Measurements from ENCODE around the gene CTNNA3. TPM values are rescaled to one million over a fixed set of nuclear protein-coding genes. Genes with fewer than 3 reads are reported as not detected.

The CTNNA3 gene
- total and polyA plus RNA-seq, 10 donors, result 0.03 to 2.4 (median 0.76) TPM; not detected in 1

DNA sequence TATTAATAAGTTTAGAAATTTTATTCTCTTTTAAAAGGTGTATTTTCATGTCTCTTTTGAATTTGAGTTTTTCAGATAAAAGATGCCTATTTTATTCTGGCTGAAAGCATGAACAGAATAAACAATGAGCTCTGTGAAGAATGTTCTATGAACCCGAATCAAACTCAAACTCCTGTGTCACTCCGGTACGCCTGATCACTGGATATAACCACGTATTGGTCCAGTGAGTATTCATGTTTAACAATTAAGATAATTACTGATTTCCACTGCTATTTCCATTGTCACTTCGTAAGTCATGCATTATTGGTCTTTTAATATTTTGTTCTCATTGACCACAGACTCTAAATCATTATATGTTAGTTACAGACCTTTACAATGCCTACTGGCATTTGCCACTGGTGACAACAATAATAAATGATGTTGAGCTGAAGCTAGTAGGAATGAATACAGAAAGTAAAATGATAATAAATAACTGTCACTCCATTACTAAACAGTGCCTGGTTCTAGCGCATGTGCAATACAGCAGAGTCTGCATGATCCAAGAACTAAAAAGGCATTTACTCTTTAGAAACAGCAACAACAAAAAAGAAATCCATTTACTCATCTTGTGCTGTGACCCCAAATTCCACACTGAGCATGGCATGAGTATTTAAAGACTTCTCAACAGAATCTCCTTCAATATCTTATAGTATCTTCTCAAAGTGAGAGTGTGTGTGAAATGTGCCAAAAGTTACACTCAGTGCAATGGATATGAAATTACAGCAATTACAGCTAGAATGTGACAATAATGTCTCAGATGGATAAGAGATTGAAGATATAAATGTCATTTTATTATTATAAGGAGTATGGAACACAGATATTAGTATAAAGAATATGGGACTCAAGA, 1597.2 kb downstream of the CTNNA3 start:
- H3K9me3 ChIP-seq, result no peaks in the 10 kb centered on the region
- no peaks in the 10 kb centered on the region for H3K36me3 ChIP-seq
- H3K4me1 ChIP-seq, result no peaks in the 10 kb centered on the region
- no peak overlapping the region for H3K4me3 ChIP-seq
- DNase-seq, result no peak
- WGBS, 5 donors, result 78 to 86% (median 85%) methylated on average over 6 of the region's 6 CpGs
- intact Hi-C loops (cut with DNase I; ENCODE audit: low total_unique reads), result no loop called here
- no peak for TF ChIP-seq POLR2AphosphoS5 (IDR thresholded peaks at IDR 0.05)
- no peak for TF ChIP-seq CTCF (IDR thresholded peaks at IDR 0.05 in 8 of 11, conservative IDR thresholded peaks at IDR 0.05 in 3 of 11)
- no peak for TF ChIP-seq POLR2A (IDR thresholded peaks at IDR 0.05)
- H3K27me3 ChIP-seq (replicated peaks in 1 of 7), result no peaks in the 10 kb centered on the region
- no peak overlapping the region for H3K27ac ChIP-seq

DNA sequence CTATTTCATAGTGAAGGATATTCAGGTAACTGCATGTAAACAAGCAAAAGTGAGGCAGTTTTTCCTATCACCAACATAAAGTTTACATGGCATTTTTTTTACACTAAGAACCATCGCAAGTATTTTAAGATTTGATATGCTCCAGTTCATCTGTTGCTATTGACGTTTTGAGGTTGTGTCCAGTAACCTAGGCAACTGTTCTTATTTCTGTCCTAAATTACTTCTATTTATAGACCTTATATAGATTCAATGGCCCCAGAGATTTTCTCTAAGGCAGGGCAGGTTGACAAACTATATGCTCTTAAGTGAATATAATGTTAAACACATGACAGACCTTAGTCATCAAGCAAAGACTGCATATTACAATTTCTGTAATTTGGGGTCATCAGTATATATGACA, 1600.4 kb downstream of the CTNNA3 start:
- no peak for TF ChIP-seq POLR2A (IDR thresholded peaks at IDR 0.05)
- no peak for TF ChIP-seq CTCF (IDR thresholded peaks at IDR 0.05 in 8 of 11, conservative IDR thresholded peaks at IDR 0.05 in 3 of 11)
- TF ChIP-seq POLR2AphosphoS5 (IDR thresholded peaks at IDR 0.05), result no peak

DNA sequence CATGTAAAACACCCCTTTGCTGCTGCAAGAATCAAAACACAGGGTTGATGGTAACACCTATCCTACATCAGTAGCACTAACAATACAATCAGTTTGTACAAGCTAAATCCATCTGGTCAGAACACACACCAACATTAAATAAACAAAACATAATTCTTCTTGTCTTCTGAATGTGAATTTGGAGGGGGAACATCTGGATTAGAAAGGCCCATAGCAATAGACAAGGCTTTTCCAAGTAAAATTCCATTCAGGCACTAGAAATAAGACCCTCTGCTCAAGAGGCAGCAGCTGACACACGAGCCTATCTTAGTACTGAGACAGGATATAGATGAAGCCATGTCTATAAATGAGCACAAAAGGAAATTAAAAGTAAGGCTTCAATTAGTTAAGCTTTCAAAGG, 1610.1 kb downstream of the CTNNA3 start:
- intact Hi-C loops (cut with DNase I; ENCODE audit: low total_unique reads), result no loop called here
- Histone ChIP-seq H3K9me3 (peaks cover 0 to 14% (median 0%) of the 10 kb centered on the region in 8 donors), H3K27me3 (replicated peaks in 1 of 7) (no peaks in the 10 kb centered on the region), H3K4me1 (no peaks in the 10 kb centered on the region), H3K36me3 (no peaks in the 10 kb centered on the region), H3K27ac (no peak overlapping the region), H3K4me3 (no peak overlapping the region)
- WGBS, 5 donors, result 0 to 19% (median 9%) methylated on average over 1 of the region's 1 CpG
- no peak for TF ChIP-seq POLR2AphosphoS5 (IDR thresholded peaks at IDR 0.05)
- no peak for TF ChIP-seq POLR2A (IDR thresholded peaks at IDR 0.05)
- no peak for TF ChIP-seq CTCF (IDR thresholded peaks at IDR 0.05 in 8 of 11, conservative IDR thresholded peaks at IDR 0.05 in 3 of 11)
- no peak for DNase-seq

More for the DNA sequence above, 1600.4 kb downstream of the CTNNA3 start:
- DNase-seq, result no peak
- intact Hi-C loops (cut with DNase I; ENCODE audit: low total_unique reads), result no loop called here
- 74 to 82% (median 79%) methylated on average over 2 of the region's 2 CpGs for WGBS, 5 donors
- Histone ChIP-seq H3K4me1 (no peaks in the 10 kb centered on the region), H3K36me3 (no peaks in the 10 kb centered on the region), H3K27me3 (replicated peaks in 1 of 7) (no peaks in the 10 kb centered on the region), H3K4me3 (no peak overlapping the region), H3K27ac (no peak overlapping the region), H3K9me3 (peaks cover 0 to 3% (median 0%) of the 10 kb centered on the region in 8 donors)

- intact Hi-C loops (cut with DNase I; ENCODE audit: low total_unique reads), result no loop called here
- WGBS, 5 donors, result 77 to 91% (median 87%) methylated on average over 2 of the region's 2 CpGs
- H3K27me3 ChIP-seq (replicated peaks in 1 of 7), result no peaks in the 10 kb centered on the region
- no peak overlapping the region for H3K4me3 ChIP-seq
- no peaks in the 10 kb centered on the region for H3K9me3 ChIP-seq
- TF ChIP-seq POLR2AphosphoS5 (IDR thresholded peaks at IDR 0.05) (no peak), POLR2A (IDR thresholded peaks at IDR 0.05) (no peak), CTCF (IDR thresholded peaks at IDR 0.05 in 8 of 11, conservative IDR thresholded peaks at IDR 0.05 in 3 of 11) (no peak)
- H3K36me3 ChIP-seq, result no peaks in the 10 kb centered on the region
- no peaks in the 10 kb centered on the region for H3K4me1 ChIP-seq
- no peak for DNase-seq
- no peak overlapping the region for H3K27ac ChIP-seq
Measured at GRCh38 chr10:66071907-66072306, 1624.1 kb downstream of the CTNNA3 start.

Data from spleen (tissue), 11 donors.